Liver (tissue), 9 donors: ENCODE measurements around the gene FAM234B. TPM values are rescaled to one million over a fixed set of nuclear protein-coding genes. Genes with fewer than 3 reads are reported as not detected.
"Not testable (repeated sequence)": the region's sequence is repeated elsewhere in the genome, so short reads cannot be mapped to it uniquely, and the experiment has no call there.

Experiments
- DNase-seq: peaks from one replicate; pipeline ENCODE4 v3.0.0-alpha.2; 2017; ENCODE audit warnings: low spot score
- H3K27ac ChIP-seq, 2 donors: one replicate each; pipeline ENCODE4 v1.7.0; 2013; ENCODE audit warnings: inconsistent platforms in 2 of 2, low read length in 2 of 2, control low read depth in 1 of 2, low read depth in 1 of 2, mild to moderate bottlenecking in 1 of 2
- H3K27me3 ChIP-seq, 4 donors: one replicate each; pipeline versions ENCODE4 v1.6.1 to v1.7.0; 2013; ENCODE audit warnings: low read length in 3 of 4, inconsistent platforms in 1 of 4, mild to moderate bottlenecking in 1 of 4, moderate library complexity in 1 of 4; ENCODE audit not compliant: control insufficient read depth in 4 of 4, insufficient read depth in 4 of 4
- H3K36me3 ChIP-seq, 4 donors: one replicate each; pipeline versions ENCODE4 v1.6.1 to v1.7.0; 2013; ENCODE audit warnings: low read length in 3 of 4, mild to moderate bottlenecking in 3 of 4, low read depth in 1 of 4, moderate library complexity in 1 of 4; ENCODE audit not compliant: control insufficient read depth in 4 of 4, insufficient read depth in 3 of 4
- H3K4me1 ChIP-seq, 4 donors: one replicate each; pipeline versions ENCODE4 v1.6.1 to v1.7.0; 2013; ENCODE audit warnings: low read length in 3 of 4, mild to moderate bottlenecking in 3 of 4, moderate library complexity in 1 of 4; ENCODE audit not compliant: control insufficient read depth in 4 of 4, insufficient read depth in 4 of 4
- H3K4me3 ChIP-seq, 3 donors: one replicate each; pipeline versions ENCODE4 v1.6.1 to v1.7.0; 2013; ENCODE audit warnings: low read length in 3 of 3, control low read depth in 1 of 3, low read depth in 1 of 3, mild to moderate bottlenecking in 1 of 3
- H3K9ac ChIP-seq, 2 donors: one replicate each; pipeline ENCODE4 v1.7.0; 2013; ENCODE audit warnings: low read length in 2 of 2, mild to moderate bottlenecking in 2 of 2, moderate library complexity in 2 of 2, control low read depth in 1 of 2, low read depth in 1 of 2
- H3K9me3 ChIP-seq, 4 donors: one replicate each; pipeline versions ENCODE4 v1.6.1 to v1.7.0; 2013; ENCODE audit warnings: low read length in 3 of 4; ENCODE audit not compliant: control insufficient read depth in 4 of 4
- EGR1 ChIP-seq, 2 donors: IDR thresholded peaks; 2 replicates each; pipeline ENCODE4 v1.6.1; 2016 to 2018; ENCODE audit warnings: antibody characterized with exemption in 2 of 2, low read depth in 2 of 2
- FOXA2 ChIP-seq: IDR thresholded peaks from 2 replicates; pipeline ENCODE4 v1.6.1; 2016; ENCODE audit warnings: antibody characterized with exemption
- GABPA ChIP-seq, 2 donors: IDR thresholded peaks in 1 of 2; conservative IDR thresholded peaks in 1 of 2; 2 replicates each; pipeline ENCODE4 v1.6.1; 2016; ENCODE audit warnings: antibody characterized with exemption in 2 of 2, mild to moderate bottlenecking in 1 of 2, moderate library complexity in 1 of 2
- HNF4A ChIP-seq, 2 donors: conservative IDR thresholded peaks; 2 replicates each; pipeline ENCODE4 v1.6.1; 2016; ENCODE audit warnings: antibody characterized with exemption in 2 of 2, mild to moderate bottlenecking in 2 of 2
- HNF4G ChIP-seq: IDR thresholded peaks from 2 replicates; pipeline ENCODE4 v1.6.1; 2016; ENCODE audit warnings: antibody characterized with exemption
- JUND ChIP-seq, 2 donors: IDR thresholded peaks; 2 replicates each; pipeline ENCODE4 v1.6.1; 2016; ENCODE audit warnings: antibody characterized with exemption in 2 of 2
- NR2F2 ChIP-seq: IDR thresholded peaks from 2 replicates; pipeline ENCODE4 v1.6.1; 2016; ENCODE audit warnings: antibody characterized with exemption
- RAD21 ChIP-seq, 2 donors: IDR thresholded peaks; 2 replicates each; pipeline ENCODE4 v1.6.1; 2016; ENCODE audit warnings: antibody characterized with exemption in 2 of 2, mild to moderate bottlenecking in 2 of 2
- SP1 ChIP-seq: IDR thresholded peaks from 2 replicates; pipeline ENCODE4 v1.6.1; 2018; ENCODE audit warnings: antibody characterized with exemption, mild to moderate bottlenecking
- TAF1 ChIP-seq: conservative IDR thresholded peaks from 2 replicates; pipeline ENCODE4 v1.6.1; 2016; ENCODE audit warnings: antibody characterized with exemption, mild to moderate bottlenecking
- YY1 ChIP-seq: IDR thresholded peaks from 2 replicates; pipeline ENCODE4 v1.6.1; 2016; ENCODE audit warnings: antibody characterized with exemption, mild to moderate bottlenecking
- WGBS: extraction: QIAGEN DNeasy Blood & Tissue Kit; methylation state at CpG from one replicate; pipeline ENCODE4 v1.1.7; 2013; 5-methylcytosine and 5-hydroxymethylcytosine counted together
- polyA plus RNA-seq, 2 donors: library from polyadenylated mRNA; stranded (reverse) in 1 of 2; unstranded in 1 of 2; fragments of 200-250 nt in 1 of 2; fragments of >200 nt in 1 of 2; fragmentation: Nextera tagmentation in 1 of 2; extraction: Ambion mirVana in 1 of 2; gene quantifications; one replicate each; pipeline versions ENCODE4 v1.2.1 to v1.2.3, GENCODE V29; 2013 to 2015
- total RNA-seq, 2 donors: library from RNA; depleted of rRNA; stranded (reverse); fragments of >200 nt; gene quantifications; one replicate each; pipeline ENCODE4 v1.2.3, GENCODE V29; 2014
- TF ChIP-seq, protein P1 (sequence below): IDR thresholded peaks from 2 replicates; pipeline ENCODE4 v1.6.1; 2016; ENCODE audit warnings: antibody characterized with exemption
- TF ChIP-seq, protein P2 (sequence below): IDR thresholded peaks from 2 replicates; pipeline ENCODE4 v1.6.1; 2016; ENCODE audit warnings: antibody characterized with exemption
- TF ChIP-seq, protein P3 (sequence below): IDR thresholded peaks from 2 replicates; pipeline ENCODE4 v1.6.1; 2016; ENCODE audit warnings: antibody characterized with exemption
- TF ChIP-seq, protein P4 (sequence below): IDR thresholded peaks from 2 replicates; pipeline ENCODE4 v1.6.1; 2016; ENCODE audit warnings: antibody characterized with exemption, mild to moderate bottlenecking
- TF ChIP-seq, protein P5 (sequence below): fragments of 150-350 bp; IDR thresholded peaks from 2 replicates; pipeline ENCODE4 v1.5.1; 2017; ENCODE audit warnings: improper control_type of control experiment, low read depth, low read length; ENCODE audit not compliant: missing input control
- donor health status: healthy.
- donor health status: healthy.
- donor health status: healthy.
- donor health status: healthy.
- donor health status: healthy.

Gene FAM234B
- total and polyA plus RNA-seq, 4 donors = 1.7 to 8.0 (median 3.2) TPM

DNA sequence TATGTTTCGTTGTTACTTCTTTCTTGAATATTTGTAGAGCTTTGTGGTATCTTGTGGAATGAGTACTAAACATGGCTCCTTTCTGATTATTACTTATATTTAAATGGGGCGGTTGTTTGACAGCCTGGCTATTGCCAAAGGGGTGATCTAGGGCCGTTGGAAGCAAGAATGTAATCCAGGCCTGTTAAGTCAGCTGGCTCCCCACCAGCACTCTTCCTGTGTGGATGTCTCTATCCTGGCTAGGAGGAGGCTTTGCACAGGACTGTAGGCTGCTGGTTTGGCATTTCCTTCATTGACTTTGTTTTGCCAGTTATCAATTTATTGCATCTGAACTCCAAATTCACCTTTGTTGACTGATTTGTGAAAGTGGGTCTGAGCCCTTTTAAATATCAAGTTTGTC lies 5.6 kb downstream of the FAM234B start:
- WGBS = 82% methylated on average over 3 of the region's 3 CpGs

DNA sequence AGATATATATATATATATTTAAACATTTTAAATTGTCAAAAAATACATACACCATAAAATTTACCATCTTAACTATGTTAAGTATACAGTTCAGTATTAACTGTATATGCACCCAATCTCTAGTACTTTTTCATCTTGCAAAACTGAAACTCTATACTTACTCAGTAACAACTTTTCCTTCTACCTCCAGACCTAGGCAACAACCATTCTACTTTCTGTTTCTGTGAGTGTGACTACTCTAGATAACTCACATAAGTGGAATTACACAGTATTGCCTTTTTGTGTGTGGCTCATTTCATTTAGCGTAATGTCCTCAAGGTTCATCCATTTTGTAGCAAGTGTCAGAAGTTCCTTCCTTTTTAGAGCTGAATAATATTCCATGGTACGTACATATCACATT lies 8.2 kb downstream of the FAM234B start:
- H3K27me3 ChIP-seq = no peaks in the 10 kb centered on the region
- DNase-seq = no peak
- TF ChIP-seq HNF4G (no peak), RAD21 (IDR thresholded peaks at IDR 0.05) (no peak), FOXA2 (no peak), HNF4A (conservative IDR thresholded peaks at IDR 0.05) (no peak), EGR1 (IDR thresholded peaks at IDR 0.05; ENCODE audit: low read depth in 2 of 2) (no peak), NR2F2 (no peak), TAF1 (no peak)
- TF ChIP-seq, protein P1, sequence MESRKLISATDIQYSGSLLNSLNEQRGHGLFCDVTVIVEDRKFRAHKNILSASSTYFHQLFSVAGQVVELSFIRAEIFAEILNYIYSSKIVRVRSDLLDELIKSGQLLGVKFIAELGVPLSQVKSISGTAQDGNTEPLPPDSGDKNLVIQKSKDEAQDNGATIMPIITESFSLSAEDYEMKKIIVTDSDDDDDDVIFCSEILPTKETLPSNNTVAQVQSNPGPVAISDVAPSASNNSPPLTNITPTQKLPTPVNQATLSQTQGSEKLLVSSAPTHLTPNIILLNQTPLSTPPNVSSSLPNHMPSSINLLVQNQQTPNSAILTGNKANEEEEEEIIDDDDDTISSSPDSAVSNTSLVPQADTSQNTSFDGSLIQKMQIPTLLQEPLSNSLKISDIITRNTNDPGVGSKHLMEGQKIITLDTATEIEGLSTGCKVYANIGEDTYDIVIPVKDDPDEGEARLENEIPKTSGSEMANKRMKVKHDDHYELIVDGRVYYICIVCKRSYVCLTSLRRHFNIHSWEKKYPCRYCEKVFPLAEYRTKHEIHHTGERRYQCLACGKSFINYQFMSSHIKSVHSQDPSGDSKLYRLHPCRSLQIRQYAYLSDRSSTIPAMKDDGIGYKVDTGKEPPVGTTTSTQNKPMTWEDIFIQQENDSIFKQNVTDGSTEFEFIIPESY = no peak
- TF ChIP-seq, protein P2, sequence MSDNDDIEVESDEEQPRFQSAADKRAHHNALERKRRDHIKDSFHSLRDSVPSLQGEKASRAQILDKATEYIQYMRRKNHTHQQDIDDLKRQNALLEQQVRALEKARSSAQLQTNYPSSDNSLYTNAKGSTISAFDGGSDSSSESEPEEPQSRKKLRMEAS = no peak
- no peak overlapping the region for H3K27ac ChIP-seq
- H3K36me3 ChIP-seq = no peaks in the 10 kb centered on the region
- H3K4me3 ChIP-seq = no peak overlapping the region
- no peaks in the 10 kb centered on the region for H3K9me3 ChIP-seq
- 51% methylated on average over 2 of the region's 2 CpGs for WGBS
- peaks cover 0 to 3% (median 0%) of the 10 kb centered on the region in 4 donors for H3K4me1 ChIP-seq
- H3K9ac ChIP-seq = no peak overlapping the region

More for the DNA sequence above, 5.6 kb downstream of the FAM234B start:
- Histone ChIP-seq H3K4me3 (no peak overlapping the region), H3K27ac (no peak overlapping the region), H3K9me3 (no peaks in the 10 kb centered on the region), H3K36me3 (no peaks in the 10 kb centered on the region), H3K27me3 (no peaks in the 10 kb centered on the region), H3K4me1 (peaks cover 0 to 3% (median 1%) of the 10 kb centered on the region in 4 donors), H3K9ac (no peak overlapping the region)
- no peak for DNase-seq
- no peak for TF ChIP-seq SP1
- TF ChIP-seq, protein P2 = no peak
- TF ChIP-seq JUND (IDR thresholded peaks at IDR 0.05) = no peak
- no peak for TF ChIP-seq HNF4A (conservative IDR thresholded peaks at IDR 0.05)
- TF ChIP-seq FOXA2 = no peak
- TF ChIP-seq HNF4G = no peak
- TF ChIP-seq, protein P3, sequence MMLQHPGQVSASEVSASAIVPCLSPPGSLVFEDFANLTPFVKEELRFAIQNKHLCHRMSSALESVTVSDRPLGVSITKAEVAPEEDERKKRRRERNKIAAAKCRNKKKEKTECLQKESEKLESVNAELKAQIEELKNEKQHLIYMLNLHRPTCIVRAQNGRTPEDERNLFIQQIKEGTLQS = no peak
- TF ChIP-seq, protein P4, sequence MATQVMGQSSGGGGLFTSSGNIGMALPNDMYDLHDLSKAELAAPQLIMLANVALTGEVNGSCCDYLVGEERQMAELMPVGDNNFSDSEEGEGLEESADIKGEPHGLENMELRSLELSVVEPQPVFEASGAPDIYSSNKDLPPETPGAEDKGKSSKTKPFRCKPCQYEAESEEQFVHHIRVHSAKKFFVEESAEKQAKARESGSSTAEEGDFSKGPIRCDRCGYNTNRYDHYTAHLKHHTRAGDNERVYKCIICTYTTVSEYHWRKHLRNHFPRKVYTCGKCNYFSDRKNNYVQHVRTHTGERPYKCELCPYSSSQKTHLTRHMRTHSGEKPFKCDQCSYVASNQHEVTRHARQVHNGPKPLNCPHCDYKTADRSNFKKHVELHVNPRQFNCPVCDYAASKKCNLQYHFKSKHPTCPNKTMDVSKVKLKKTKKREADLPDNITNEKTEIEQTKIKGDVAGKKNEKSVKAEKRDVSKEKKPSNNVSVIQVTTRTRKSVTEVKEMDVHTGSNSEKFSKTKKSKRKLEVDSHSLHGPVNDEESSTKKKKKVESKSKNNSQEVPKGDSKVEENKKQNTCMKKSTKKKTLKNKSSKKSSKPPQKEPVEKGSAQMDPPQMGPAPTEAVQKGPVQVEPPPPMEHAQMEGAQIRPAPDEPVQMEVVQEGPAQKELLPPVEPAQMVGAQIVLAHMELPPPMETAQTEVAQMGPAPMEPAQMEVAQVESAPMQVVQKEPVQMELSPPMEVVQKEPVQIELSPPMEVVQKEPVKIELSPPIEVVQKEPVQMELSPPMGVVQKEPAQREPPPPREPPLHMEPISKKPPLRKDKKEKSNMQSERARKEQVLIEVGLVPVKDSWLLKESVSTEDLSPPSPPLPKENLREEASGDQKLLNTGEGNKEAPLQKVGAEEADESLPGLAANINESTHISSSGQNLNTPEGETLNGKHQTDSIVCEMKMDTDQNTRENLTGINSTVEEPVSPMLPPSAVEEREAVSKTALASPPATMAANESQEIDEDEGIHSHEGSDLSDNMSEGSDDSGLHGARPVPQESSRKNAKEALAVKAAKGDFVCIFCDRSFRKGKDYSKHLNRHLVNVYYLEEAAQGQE = no peak
- no peak for TF ChIP-seq YY1
- no peak for TF ChIP-seq GABPA (IDR thresholded peaks at IDR 0.05 in 1 of 2, conservative IDR thresholded peaks at IDR 0.05 in 1 of 2)
- no peak for TF ChIP-seq NR2F2
- TF ChIP-seq, protein P5, sequence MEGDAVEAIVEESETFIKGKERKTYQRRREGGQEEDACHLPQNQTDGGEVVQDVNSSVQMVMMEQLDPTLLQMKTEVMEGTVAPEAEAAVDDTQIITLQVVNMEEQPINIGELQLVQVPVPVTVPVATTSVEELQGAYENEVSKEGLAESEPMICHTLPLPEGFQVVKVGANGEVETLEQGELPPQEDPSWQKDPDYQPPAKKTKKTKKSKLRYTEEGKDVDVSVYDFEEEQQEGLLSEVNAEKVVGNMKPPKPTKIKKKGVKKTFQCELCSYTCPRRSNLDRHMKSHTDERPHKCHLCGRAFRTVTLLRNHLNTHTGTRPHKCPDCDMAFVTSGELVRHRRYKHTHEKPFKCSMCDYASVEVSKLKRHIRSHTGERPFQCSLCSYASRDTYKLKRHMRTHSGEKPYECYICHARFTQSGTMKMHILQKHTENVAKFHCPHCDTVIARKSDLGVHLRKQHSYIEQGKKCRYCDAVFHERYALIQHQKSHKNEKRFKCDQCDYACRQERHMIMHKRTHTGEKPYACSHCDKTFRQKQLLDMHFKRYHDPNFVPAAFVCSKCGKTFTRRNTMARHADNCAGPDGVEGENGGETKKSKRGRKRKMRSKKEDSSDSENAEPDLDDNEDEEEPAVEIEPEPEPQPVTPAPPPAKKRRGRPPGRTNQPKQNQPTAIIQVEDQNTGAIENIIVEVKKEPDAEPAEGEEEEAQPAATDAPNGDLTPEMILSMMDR = no peak

DNA sequence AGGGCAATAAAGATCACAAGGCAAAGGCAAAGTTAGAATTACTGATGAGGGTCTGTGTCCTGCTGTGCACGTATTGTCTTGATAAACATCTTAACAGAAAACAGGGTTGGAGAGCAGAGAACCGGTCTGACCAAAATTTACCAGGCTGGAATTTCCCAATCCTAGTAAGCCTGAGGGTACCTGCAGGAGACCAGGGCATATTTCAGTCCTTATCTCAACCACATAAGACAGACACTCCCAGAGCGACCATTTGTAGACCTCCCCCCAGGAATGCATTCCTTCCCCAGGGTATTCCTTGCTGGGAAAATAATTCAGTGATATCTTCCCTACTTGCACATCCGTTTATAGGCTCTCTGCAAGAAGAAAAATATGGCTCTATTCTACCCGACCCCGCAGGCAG lies 9.4 kb downstream of the FAM234B start:
- not testable (repeated sequence) for H3K4me1 ChIP-seq, H3K36me3 ChIP-seq, H3K4me3 ChIP-seq, DNase-seq, H3K9ac ChIP-seq, H3K27ac ChIP-seq, H3K27me3 ChIP-seq, H3K9me3 ChIP-seq
- 97% methylated on average over 6 of the region's 6 CpGs for WGBS
